ENCODE results near the gene TEAD1. TPM values are rescaled to one million over a fixed set of nuclear protein-coding genes. Genes with fewer than 3 reads are reported as not detected.

The TEAD1 gene
- total and polyA plus RNA-seq, 10 of the 15 experiments (the other 5 are each of a cell fraction or from before 2014, with no cell fraction given) = 0.01 to 0.59 (median 0.04) TPM; not detected in 6

- Histone ChIP-seq H3K27me3 (replicated peaks in 1 of 2; ENCODE audit: control insufficient read depth in 2 of 2, insufficient read depth in 2 of 2, low read length in 1 of 2) (no peaks in the 10 kb centered on the region; a peak in 1 of 4 replicates), H3K4me3 (no peak overlapping the region), H3K27ac (ENCODE audit: control insufficient read depth, insufficient read depth) (no peak overlapping the region), H3K9ac (ENCODE audit: control insufficient read depth, insufficient read depth, low read length) (no peak overlapping the region), H3K79me2 (ENCODE audit: control insufficient read depth, insufficient read depth, low read length) (no peaks in the 10 kb centered on the region), H3K4me1 (ENCODE audit: control insufficient read depth, insufficient read depth, low read length) (no peaks in the 10 kb centered on the region), H2AFZ (ENCODE audit: control insufficient read depth, low read depth, low read length) (no peak overlapping the region), H3K4me2 (ENCODE audit: control insufficient read depth, insufficient read depth) (no peak overlapping the region), H3K36me3 (ENCODE audit: control insufficient read depth in 2 of 2, insufficient read depth in 2 of 2, low read length in 1 of 2) (no peaks in the 10 kb centered on the region), H3K9me3 (replicated peaks; ENCODE audit: control insufficient read depth, insufficient read depth, low read length) (no peaks in the 10 kb centered on the region), H4K20me1 (ENCODE audit: control insufficient read depth, insufficient read depth) (no peaks in the 10 kb centered on the region)
- ChIA-PET POLR2A (no interaction called here), RAD21 (ENCODE audit: unreplicated experiment) (no interaction called here), SMC1A (ENCODE audit: uncharacterized antibody, unreplicated experiment) (no interaction called here), CTCF (no interaction called here)
- in situ Hi-C loops (cut with MboI) (no loop called here), intact Hi-C loops (cut with micrococcal nuclease; ENCODE audit: unreplicated experiment) (no loop called here)
- DNase-seq (ENCODE audit: low read depth, low spot score) = no peak
- FAIRE-seq = no peak
- no TSS peak for BruUV-seq (replicated peaks)
- TF ChIP-seq, protein P1, sequence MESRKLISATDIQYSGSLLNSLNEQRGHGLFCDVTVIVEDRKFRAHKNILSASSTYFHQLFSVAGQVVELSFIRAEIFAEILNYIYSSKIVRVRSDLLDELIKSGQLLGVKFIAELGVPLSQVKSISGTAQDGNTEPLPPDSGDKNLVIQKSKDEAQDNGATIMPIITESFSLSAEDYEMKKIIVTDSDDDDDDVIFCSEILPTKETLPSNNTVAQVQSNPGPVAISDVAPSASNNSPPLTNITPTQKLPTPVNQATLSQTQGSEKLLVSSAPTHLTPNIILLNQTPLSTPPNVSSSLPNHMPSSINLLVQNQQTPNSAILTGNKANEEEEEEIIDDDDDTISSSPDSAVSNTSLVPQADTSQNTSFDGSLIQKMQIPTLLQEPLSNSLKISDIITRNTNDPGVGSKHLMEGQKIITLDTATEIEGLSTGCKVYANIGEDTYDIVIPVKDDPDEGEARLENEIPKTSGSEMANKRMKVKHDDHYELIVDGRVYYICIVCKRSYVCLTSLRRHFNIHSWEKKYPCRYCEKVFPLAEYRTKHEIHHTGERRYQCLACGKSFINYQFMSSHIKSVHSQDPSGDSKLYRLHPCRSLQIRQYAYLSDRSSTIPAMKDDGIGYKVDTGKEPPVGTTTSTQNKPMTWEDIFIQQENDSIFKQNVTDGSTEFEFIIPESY (IDR thresholded peaks at IDR 0.05) = no peak
- no peak for TF ChIP-seq MAX (IDR thresholded peaks at IDR 0.05; ENCODE audit: low read depth, low read length)
- no peak for TF ChIP-seq MEF2A (IDR thresholded peaks at IDR 0.05; ENCODE audit: insufficient read depth, low read depth, low read length)
- TF ChIP-seq PKNOX1 (IDR thresholded peaks at IDR 0.05) = no peak
- no peak for TF ChIP-seq ZZZ3 (IDR thresholded peaks at IDR 0.05; ENCODE audit: control insufficient read depth, insufficient read length, low read depth)
- no peak for TF ChIP-seq KLF5 (IDR thresholded peaks at IDR 0.05; ENCODE audit: partially characterized antibody)
- TF ChIP-seq ATF7 (IDR thresholded peaks at IDR 0.05; ENCODE audit: low read depth) = no peak
- no peak for TF ChIP-seq POLR2A (IDR thresholded peaks at IDR 0.05; ENCODE audit: low read depth, low read length)
- no peak for TF ChIP-seq DPF2 (IDR thresholded peaks at IDR 0.05)
- no peak for TF ChIP-seq SREBF2 (IDR thresholded peaks at IDR 0.05; ENCODE audit: low read length)
- TF ChIP-seq YY1 (IDR thresholded peaks at IDR 0.05; ENCODE audit: low read depth, low read length) = no peak
- TF ChIP-seq RB1 (IDR thresholded peaks at IDR 0.05; ENCODE audit: borderline replicate concordance) = no peak
- TF ChIP-seq FOXM1 (IDR thresholded peaks at IDR 0.05; ENCODE audit: low read depth, low read length) = no peak
- TF ChIP-seq, protein P2, sequence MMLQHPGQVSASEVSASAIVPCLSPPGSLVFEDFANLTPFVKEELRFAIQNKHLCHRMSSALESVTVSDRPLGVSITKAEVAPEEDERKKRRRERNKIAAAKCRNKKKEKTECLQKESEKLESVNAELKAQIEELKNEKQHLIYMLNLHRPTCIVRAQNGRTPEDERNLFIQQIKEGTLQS (IDR thresholded peaks at IDR 0.05; ENCODE audit: borderline replicate concordance, extremely low read depth, low read depth, low read length) = no peak
- TF ChIP-seq, protein P3, sequence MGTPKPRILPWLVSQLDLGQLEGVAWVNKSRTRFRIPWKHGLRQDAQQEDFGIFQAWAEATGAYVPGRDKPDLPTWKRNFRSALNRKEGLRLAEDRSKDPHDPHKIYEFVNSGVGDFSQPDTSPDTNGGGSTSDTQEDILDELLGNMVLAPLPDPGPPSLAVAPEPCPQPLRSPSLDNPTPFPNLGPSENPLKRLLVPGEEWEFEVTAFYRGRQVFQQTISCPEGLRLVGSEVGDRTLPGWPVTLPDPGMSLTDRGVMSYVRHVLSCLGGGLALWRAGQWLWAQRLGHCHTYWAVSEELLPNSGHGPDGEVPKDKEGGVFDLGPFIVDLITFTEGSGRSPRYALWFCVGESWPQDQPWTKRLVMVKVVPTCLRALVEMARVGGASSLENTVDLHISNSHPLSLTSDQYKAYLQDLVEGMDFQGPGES (IDR thresholded peaks at IDR 0.05) = no peak
- no peak for TF ChIP-seq TCF3 (IDR thresholded peaks at IDR 0.05; ENCODE audit: borderline replicate concordance, insufficient read depth, low read depth, low read length)
- TF ChIP-seq PAX8 (IDR thresholded peaks at IDR 0.05) = no peak
- 2% methylated on average over 2 of the region's 2 CpGs for WGBS (ENCODE audit: insufficient coverage, insufficient replicate concordance, low lambda C conversion rate, missing lambda C conversion rate)
- no peak for ATAC-seq
These were observed 119.3 kb downstream of the TEAD1 start for GRCh38 chr11:12793506-12793905.
